GM03348 (cell line): Measurements from ENCODE around the gene CSRP3.
"Not testable (repeated sequence)": the region's sequence is repeated elsewhere in the genome, so short reads cannot be mapped to it uniquely, and the experiment has no call there.

Experiments
- DNase-seq: peaks from one replicate; pipeline ENCODE4 v3.0.0; 2012; ENCODE audit warnings: low spot score

The CSRP3 gene

DNA sequence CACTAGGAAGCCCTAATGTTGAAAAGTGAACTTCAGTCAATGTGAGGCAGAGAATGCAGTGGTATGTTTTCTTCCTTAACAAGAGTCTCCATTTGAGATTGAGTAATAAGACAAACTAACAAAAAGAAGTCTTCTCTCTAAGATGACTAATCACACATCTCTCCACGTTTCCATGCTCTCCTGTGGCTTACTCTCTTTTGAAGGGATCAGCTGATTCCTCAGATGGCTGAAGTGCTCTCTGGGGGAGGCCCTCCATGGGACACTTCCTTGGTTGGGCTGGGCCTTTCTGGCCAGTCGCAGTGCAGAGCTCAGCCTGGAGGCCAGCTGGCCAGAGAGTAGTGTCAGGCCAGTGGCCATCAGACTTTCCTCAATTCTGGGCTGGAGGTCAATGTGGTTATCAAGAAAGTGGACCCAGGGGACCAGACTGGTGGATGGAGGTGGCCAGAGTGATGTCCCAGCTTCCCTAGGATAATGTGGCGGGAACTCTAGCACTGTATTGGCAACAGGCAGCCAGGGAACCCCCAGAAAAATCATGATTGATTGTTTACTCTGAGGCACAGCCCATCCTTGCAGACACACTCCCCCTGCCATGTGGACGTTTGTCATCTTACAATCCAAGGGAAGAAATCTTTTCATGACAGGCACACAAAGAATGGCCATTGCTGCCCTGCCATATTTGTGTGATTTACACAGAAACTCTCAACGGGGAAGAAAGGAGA, 14.5 kb downstream of the CSRP3 start:
- DNase-seq, result peak; percentile 31

DNA sequence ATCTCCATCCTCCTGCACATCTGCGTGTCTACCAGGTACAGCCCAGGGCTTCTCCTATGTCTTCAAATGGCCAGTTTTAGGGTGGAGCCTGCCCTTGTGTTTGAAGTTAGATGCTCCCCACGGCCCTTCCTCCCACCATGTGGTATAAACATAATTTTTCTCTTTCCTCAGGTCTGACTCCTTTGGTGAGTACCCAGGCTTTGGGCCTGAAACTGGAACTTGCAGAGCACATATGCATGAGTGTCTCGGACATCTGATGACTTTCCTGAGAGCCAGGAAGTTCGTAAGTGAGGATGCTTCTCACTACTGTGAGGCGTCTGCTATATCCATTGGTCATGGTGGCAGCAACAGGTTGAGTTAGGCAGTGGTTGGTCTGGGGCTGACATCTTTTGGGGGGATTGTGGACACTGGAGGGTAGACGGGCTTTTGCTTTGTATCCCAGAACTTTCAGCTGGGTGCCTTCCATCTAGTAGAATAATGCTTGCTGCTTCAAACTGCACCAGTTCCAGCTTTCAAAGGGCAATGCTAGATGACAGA, 16.2 kb downstream of the CSRP3 start:
- no peak for DNase-seq

DNA sequence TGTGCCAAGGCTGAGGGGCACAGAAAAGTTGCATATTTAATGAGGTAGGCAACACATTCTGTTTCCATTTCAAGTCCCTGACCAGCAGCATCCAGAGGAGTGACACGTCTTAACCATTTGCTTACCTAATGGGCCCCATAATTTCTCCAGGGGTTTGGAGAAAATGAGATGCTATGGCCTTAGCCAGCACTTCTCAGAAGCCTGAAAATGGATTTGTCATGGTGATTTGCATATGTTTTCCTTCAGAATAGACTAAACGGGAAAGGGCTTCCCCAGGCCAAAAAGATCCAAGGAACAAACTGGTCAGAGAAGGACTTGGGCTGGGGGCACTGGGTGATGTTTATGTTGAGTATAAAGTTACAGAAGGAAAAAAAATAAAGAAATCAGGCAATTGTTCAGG, 16.7 kb downstream of the CSRP3 start:
- DNase-seq, result no peak

DNA sequence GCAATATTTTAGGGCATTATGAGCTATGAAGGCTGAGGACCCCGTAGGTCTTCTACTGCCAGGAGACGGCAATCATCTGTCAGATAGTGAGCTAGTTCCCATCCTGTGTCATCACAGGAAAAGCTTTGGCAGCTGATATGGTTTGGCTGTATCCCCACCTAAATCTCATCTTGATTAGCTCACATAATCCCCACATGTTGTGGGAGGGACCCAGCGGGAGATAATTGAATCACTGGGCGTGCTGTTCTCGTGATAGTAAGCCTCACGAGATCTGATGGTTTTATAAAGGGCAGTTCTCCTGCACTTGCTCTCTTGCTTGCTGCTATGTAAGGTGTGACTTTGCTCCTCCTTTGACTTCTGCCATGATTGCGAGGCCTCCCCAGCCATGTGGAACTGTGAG, 18.1 kb downstream of the CSRP3 start:
- no peak for DNase-seq

DNA sequence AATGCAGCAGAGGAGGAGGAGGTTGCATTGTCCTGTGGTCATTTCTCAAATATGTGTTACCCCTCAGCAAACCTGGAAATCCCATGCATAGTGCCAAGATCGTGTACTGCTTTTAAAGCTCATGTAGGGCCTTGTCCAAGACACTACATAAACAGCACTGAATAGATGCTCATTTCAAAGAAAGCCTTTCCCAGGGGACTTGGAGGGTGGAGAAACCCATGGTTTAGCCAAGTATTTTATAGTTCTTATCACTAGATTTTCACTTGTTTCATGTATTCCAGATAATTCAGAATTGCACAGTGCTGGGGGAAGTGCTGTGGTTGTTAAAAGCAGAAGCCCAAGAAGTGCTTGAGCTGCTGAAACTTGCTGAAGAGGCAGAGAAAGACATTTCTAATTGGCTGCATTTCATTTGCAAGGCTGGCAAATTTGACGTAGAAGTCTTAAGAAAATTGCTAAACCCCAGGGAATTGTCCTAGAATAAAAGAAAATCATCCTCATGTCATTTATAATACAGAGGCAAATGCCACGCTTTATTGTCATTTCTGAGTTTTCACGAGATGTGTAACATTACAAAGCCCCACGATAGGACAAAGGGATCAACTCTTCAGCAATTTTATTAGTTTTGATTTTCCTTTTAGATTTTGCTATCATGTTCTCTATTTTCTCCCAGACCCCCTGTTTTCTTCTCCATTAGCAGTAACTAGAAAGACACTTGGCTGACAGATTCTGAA, 20.1 kb downstream of the CSRP3 start:
- no peak for DNase-seq

DNA sequence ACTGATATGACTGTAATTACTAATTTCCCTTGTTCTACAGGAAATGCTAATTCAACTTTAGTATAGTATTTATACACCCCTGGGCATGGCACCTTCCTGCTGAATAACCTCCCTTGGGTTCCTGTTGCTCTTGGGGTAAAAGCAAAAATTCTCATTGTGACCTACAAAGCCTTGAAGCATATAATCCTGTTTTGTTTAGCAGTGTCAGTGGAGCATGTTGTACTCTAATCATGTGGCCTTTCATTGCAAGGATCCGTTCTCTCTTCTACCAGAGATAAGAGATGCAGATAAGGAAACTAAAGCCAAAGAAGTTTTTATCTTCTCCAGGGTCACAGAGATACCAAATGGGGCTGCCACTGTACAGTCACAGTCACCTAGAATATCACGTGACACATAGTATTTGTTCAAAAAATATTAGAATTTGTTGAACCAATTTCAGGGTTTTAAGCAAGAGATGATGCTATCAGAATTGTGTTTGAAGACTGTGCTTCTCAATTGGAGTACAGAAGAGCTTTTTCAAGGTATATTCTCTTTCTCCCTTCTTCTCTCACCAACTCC, 25.1 kb downstream of the CSRP3 start:
- no peak for DNase-seq

DNA sequence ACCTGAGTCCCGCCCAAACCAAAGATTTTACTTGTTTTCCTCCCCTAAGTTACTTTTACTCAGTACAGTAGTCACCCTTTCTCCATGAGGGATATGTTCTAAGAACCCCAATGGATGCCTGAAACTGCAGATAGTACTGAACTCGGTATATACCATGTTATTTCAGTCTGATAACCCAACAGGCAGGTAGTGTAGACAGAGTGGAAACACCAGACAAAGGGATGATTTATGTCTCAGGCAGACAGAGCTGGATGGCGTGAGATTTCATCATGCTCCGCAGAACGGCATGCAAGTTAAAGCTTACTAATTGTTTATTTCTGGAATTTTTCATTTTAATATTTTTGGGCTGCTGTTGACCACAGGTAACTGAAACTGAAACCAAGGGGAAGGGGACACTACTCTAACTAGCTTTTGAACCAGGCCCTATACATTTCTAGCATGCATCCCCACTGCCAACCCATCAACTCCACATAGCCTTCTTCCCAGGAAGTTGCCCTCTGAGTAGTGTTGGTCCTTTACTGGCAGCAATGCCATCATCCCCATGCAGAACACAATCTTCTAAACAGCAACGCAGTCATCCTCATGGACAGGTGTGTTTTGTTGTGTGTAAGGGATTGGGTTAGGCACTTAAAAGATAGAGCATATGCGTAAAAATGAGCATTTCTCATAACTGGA, 27.7 kb downstream of the CSRP3 start:
- no peak for DNase-seq

DNA sequence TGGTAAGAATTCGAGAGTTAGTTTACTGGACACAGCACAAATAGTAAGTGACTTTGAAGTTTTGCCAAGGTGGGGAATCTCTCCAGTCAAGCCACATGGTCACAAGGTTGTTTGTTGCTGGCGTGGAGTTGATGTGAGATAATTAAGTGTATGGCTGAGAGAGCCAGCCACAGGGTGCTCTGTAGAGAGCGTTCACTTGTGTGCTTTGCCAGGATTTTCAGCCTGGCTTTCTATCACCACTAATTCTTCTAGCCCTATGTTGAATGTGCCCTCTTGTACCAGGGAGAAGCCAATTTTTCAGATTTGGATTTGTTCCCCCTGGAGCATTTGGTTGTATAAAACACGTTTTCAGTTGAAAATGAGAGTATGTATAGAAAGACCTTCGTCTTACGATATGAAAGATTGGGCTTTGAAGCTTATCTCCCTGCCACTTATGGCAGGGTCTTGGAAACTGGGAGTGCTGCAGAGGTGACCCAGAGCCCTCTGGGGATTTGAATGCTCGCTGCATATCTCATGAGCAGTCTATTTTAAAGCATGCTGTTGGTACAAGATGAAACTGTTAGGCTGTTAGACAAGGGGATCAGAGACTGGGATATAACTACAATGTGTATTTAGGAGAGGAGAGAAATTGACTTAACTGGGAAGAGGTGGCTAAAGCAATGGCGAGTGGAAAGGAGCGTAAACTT, 28.6 kb downstream of the CSRP3 start:
- DNase-seq, result no peak

DNA sequence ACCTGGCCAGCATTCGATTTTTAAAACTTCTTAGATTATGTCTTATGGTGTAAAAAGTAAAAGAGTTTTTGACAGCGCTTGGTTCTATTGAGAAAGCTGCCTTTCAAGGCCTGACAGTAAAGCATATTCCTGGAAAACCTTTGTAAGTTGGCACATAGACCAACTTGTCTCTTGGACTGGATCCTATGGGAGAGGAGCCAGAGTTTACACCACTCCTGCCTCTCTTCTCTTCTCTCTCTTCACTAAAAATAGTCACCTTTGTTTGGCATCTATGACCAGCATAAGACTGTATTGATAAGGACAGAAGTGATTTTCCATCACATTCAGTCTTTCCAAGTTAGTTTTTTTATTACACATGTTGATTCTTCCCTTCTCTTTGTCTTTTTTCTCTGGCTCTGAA, 33.7 kb downstream of the CSRP3 start:
- DNase-seq, result no peak

DNA sequence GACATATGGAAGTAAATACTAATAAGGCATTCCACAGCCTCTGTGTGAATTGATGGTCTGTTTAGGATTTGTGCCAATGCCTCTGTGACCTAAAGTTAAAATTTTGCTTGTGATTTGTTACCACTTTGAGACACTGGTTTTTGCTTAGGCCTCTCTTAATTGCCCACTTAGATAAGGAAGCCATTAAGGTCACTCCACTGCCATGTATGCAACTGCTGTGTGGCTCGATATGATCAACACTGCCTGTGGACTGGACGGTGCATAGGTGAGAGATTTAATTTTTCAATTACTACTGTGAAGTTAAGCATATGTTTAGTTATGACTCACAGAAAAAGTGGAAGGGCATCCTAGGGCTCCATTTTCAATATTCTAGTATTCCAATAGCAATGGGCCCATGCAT, 36.9 kb downstream of the CSRP3 start:
- no peak for DNase-seq

DNA sequence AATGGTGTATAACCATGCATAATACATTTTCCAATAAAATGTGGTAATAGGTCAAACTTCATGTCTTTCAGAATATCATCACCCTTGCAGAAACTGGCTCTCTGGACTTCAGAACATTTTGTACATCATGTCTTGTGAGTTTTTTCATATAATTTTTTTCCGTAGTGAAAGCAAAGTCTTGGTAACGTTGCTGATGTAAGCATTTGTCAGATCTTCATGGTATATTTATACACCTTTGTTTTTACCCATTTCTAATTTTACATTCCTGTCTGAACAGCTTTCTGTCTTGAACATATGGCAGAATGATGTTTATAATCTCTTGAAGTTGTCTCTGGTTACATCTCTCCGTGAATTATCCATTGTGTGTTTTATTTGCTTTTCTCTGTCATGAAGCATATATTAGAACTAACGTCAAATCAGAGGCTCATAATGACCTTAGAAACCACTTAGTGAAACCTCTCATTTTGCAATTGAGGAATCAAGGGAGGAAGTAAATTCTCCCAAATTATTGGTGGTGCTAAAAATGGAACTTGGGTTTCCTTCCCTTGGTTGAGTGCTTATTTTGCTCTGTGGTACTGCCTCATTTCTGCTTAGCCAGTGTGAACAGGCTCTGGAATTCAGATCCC, 37.4 kb downstream of the CSRP3 start:
- DNase-seq, result no peak

DNA sequence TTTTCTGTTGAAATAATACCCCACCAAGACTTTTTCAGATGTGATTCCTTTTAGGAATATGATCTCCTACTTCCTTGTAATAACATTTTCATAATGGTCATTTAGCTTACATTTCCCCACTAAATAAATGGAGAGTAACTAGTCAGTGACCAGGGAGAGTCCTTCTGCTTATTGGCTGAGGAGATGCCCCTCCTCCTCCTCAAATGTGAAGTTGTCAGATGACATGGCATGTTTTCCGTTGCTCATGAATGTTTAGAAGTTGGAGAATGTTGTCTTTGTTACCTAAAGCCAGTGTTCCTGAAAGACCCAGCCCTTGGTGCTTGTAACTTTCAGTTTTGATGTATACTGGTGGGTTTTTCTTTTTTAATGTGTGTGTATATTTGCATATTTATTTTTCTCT, 38.2 kb downstream of the CSRP3 start:
- no peak for DNase-seq

DNA sequence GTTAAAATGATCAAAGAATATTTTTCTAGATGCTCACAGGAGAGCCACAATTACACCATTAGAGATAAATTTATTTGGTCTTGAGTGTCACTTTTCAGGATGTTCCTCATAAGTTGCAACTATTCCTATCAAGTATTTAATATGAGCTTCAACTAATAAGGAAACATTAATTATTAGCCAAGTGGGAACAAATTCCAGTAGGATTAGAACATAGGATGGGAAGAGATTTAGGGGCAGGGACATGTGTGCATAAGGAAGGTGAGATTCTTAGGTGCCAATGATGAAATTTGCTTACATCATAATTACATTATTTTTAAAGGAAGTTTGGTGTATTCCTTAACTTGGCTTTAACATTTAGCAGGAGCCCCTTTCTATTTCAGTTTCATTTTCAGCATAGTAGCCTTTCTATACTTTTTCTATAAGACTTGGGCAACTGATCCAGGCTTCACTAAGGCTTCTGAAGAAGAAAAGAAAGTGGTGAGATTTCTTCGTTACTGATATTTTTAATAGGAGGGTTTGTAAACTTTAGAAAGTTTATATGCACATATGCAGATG, 38.8 kb downstream of the CSRP3 start:
- no peak for DNase-seq

DNA sequence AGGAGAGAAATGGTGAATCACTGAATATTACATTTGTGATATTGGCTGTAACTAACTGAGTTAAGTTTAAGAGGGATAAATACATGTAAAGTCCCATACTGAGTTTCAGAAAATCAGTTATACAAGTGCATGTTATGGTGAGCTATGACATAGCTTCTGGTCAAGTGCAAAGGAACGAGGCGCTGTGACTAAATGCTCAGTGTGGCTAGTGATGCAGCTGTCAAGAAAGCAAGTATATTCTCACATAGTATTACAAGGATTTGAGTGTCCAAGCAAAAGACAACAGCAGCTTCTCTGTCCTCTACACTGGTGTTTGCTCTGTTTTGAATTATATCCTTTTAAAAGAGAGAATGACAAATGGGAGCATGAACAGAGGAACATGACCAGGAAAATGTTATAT, 40.1 kb downstream of the CSRP3 start:
- no peak for DNase-seq

DNA sequence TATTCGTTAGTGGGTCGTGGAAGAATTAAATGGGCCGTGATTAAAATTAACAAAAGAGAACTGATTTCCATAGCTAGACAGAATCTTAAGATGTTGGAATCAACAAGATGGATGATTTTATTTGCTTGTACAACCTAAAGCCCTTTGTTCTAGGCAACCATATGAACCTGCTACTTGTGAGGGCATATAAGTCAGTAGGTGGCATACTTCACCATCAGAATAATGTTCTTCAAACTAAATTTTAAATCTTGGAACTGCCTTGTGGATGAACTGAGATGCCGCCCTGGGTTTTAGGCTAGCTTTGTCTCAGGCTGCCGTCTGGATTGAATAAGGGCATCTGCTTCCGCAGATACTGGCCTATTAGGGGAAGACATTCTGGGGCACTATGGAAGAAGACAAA, 40.9 kb downstream of the CSRP3 start:
- DNase-seq, result no peak

DNA sequence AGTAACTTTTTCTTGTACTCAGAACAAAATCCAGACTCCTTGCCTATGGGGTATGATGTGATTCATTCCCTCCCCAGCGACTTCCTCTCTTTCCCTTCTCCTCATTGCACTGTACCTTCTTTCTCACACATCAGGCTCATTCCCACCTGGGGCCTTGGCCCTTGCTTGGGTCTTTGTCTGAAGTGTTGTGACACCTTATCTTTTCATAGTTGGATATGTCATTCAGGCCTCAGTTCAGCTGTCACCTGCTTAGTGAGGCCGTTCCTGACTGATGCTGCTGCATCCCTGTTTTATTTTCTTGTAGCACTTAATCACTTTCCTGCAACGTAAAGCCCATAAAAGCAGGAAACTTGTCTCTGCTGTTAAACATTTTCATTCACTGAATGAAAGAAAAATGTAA, 44.9 kb downstream of the CSRP3 start:
- DNase-seq, result no peak

DNA sequence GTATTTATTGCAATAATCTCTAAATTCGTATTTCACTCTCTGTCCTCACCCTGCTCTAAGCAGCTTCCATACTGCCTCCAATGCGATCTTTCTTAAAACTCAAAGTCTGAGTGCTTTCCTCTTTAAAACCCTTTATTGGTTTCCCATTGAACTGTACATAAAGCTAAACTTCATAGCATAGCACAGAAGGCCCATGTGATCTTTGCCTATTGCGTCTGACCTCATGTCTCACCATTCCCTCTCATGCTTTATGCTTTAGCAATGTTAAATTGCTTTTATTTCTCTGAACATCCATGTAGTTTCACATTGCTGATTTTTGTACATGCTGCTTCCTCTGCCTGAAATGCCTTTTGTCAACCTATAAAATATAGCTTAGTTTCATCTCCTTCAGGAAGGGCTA, 56.5 kb downstream of the CSRP3 start:
- DNase-seq, result no peak

DNA sequence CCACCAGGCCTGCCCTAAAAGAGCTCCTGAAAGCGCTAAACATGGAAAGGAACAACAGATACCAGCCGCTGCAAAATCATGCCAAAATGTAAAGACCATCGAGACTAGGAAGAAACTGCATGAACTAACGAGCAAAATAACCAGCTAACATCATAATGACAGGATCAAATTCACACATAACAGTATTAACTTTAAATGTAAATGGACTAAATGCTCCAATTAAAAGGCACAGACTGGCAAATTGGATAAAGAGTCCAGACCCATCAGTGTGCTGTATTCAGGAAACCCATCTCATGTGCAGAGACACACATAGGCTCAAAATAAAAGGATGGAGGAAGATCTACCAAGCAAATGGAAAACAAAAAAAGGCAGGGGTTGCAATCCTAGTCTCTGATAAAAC, 64.9 kb downstream of the CSRP3 start:
- DNase-seq, result not testable (repeated sequence)

DNA sequence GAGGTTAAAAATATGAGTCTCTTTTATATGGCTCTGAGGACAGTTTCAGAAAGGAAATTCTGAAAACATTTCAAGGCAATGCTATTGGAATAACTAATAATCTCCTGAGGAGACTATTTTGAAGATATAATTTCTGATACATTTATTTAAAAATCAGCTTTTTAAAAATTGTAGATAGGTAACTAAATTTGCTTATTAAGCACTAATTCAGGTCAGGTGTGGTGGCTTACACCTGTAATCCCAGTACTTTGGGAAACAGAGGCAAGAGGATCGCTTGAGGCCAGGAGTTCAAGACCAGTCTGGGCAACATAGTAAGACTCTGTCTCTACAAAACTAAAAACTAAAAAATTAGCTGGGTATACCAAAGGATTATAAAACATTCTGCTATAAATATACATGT, 67.8 kb downstream of the CSRP3 start:
- DNase-seq, result no peak
